IMR-90 (cell line): Measurements from ENCODE around the gene ARHGEF17. TPM values are rescaled to one million over a fixed set of nuclear protein-coding genes. Genes with fewer than 3 reads are reported as not detected.
A peak's percentile ranks its signal among the peaks of the same experiment; 100 is the strongest.

ENCODE experiments used
- ATAC-seq: fragments of 200-7000 bp; cut with Tn5 transposase; 2 replicates; pipeline ENCODE4 v1.9.1; 2020; ENCODE audit warnings: low read depth, mild to moderate bottlenecking, moderate library complexity
- BruUV-seq: library from RNA; stranded (reverse); fragments of 400-500 nt; replicated peaks from 2 replicates; lab custom pipeline; 2021; lab: Mats Ljungman, UMichigan
- CTCF ChIA-PET: fragments of 300-600 bp; formaldehyde crosslinking; extraction: SDS; loops from one replicate; lab custom pipeline; 2021; ENCODE audit warnings: antibody characterized with exemption; lab: Yijun Ruan, JAX
- POLR2A ChIA-PET: fragments of 300-600 bp; sonication (Branson Sonifier 250); formaldehyde crosslinking; loops from one replicate; lab custom pipeline; 2022; ENCODE audit warnings: antibody characterized with exemption; ENCODE audit not compliant: unreplicated experiment; lab: Charles Lee
- DNase-seq: peaks from one replicate; pipeline ENCODE4 v3.0.0; 2013
- H2AFZ ChIP-seq: replicated peaks from 2 replicates; pipeline ENCODE3; 2013; ENCODE audit warnings: low read length, mild to moderate bottlenecking; ENCODE audit not compliant: poor library complexity
- H2AK5ac ChIP-seq: 2 replicates; pipeline ENCODE4 v1.6.1; 2013; ENCODE audit warnings: low read depth, low read length, inconsistent platforms
- H2AK9ac ChIP-seq: replicated peaks from 2 replicates; pipeline ENCODE3; 2013; ENCODE audit warnings: mild to moderate bottlenecking, low read depth, low read length, moderate library complexity; ENCODE audit not compliant: poor library complexity
- H2BK120ac ChIP-seq: 2 replicates; pipeline ENCODE4 v1.6.1; 2013; ENCODE audit warnings: low read depth, low read length, inconsistent platforms
- H2BK15ac ChIP-seq: 3 replicates; pipeline ENCODE4 v1.6.1; 2013; ENCODE audit warnings: low read depth, low read length, inconsistent platforms
- H2BK20ac ChIP-seq: 2 replicates; pipeline ENCODE4 v1.6.1; 2013; ENCODE audit warnings: low read depth, mild to moderate bottlenecking, inconsistent platforms, low read length, moderate library complexity
- H2BK5ac ChIP-seq: 2 replicates; pipeline ENCODE4 v1.6.1; 2013; ENCODE audit warnings: mild to moderate bottlenecking, low read depth, low read length, inconsistent platforms; ENCODE audit not compliant: poor library complexity, severe bottlenecking
- H3K14ac ChIP-seq: replicated peaks from 2 replicates; pipeline ENCODE4 v1.6.1; 2013; ENCODE audit warnings: low read depth, low read length, inconsistent platforms
- H3K18ac ChIP-seq: 2 replicates; pipeline ENCODE4 v1.6.1; 2013; ENCODE audit warnings: low read depth, low read length, control low read depth
- H3K23ac ChIP-seq: 2 replicates; pipeline ENCODE4 v1.6.1; 2013; ENCODE audit warnings: low read depth, low read length, inconsistent platforms
- H3K27ac ChIP-seq: 2 replicates; pipeline ENCODE4 v1.5.1; 2013; ENCODE audit warnings: mild to moderate bottlenecking, control low read depth, low read length; ENCODE audit not compliant: insufficient read depth
- H3K27me3 ChIP-seq: 2 replicates; pipeline ENCODE4 v1.6.1; 2013; ENCODE audit warnings: low read length; ENCODE audit not compliant: control insufficient read depth, insufficient read depth
- H3K36me3 ChIP-seq: 2 replicates; pipeline ENCODE4 v1.6.1; 2013; ENCODE audit warnings: low read length, mixed read lengths; ENCODE audit not compliant: control insufficient read depth, insufficient read depth
- H3K4ac ChIP-seq: 2 replicates; pipeline ENCODE4 v1.6.1; 2013; ENCODE audit warnings: low read depth, low read length, inconsistent platforms
- H3K4me1 ChIP-seq: 2 replicates; pipeline ENCODE4 v1.6.1; 2013; ENCODE audit warnings: low read length, mixed read lengths; ENCODE audit not compliant: control insufficient read depth, insufficient read depth
- H3K4me2 ChIP-seq: 2 replicates; pipeline ENCODE4 v1.6.1; 2013; ENCODE audit warnings: low read depth, mild to moderate bottlenecking, control low read depth, low read length, moderate library complexity
- H3K4me3 ChIP-seq: 2 replicates; pipeline ENCODE4 v1.5.1; 2013; ENCODE audit warnings: low read depth, mild to moderate bottlenecking, control low read depth, low read length, moderate library complexity; ENCODE audit not compliant: insufficient read depth
- H3K56ac ChIP-seq: 2 replicates; pipeline ENCODE4 v1.6.1; 2013; ENCODE audit warnings: low read length, inconsistent platforms; ENCODE audit not compliant: insufficient read depth; ENCODE audit errors: extremely low read depth
- H3K79me1 ChIP-seq, 2 experiments: 2 replicates each; pipeline ENCODE4 v1.6.1; 2013; ENCODE audit warnings: low read length in 2 of 2, inconsistent platforms in 1 of 2, low read depth in 1 of 2
- H3K9ac ChIP-seq: 2 replicates; pipeline ENCODE4 v1.6.1; 2013; ENCODE audit warnings: low read depth, low read length, control low read depth
- H3K9me1 ChIP-seq: 2 replicates; pipeline ENCODE4 v1.6.1; 2013; ENCODE audit warnings: low read length, inconsistent platforms; ENCODE audit not compliant: insufficient read depth
- H3K9me3 ChIP-seq: 2 replicates; pipeline ENCODE4 v1.6.1; 2013; ENCODE audit warnings: low read length; ENCODE audit not compliant: control insufficient read depth, insufficient read depth
- H4K20me1 ChIP-seq: 2 replicates; pipeline ENCODE4 v1.6.1; 2013; ENCODE audit warnings: low read length, inconsistent platforms; ENCODE audit not compliant: insufficient read depth
- H4K5ac ChIP-seq: 2 replicates; pipeline ENCODE4 v1.6.1; 2013; ENCODE audit warnings: mild to moderate bottlenecking, low read depth, low read length, control low read depth
- H4K8ac ChIP-seq, 2 experiments: 2 replicates each; pipeline ENCODE4 v1.6.1; 2013; ENCODE audit warnings: low read depth in 2 of 2, low read length in 2 of 2, control low read depth in 1 of 2, inconsistent platforms in 1 of 2
- H4K91ac ChIP-seq: 2 replicates; pipeline ENCODE4 v1.6.1; 2013; ENCODE audit warnings: low read depth, low read length, inconsistent platforms; ENCODE audit not compliant: insufficient read depth
- BHLHE40 ChIP-seq: fragments of 150-350 bp; IDR thresholded peaks from 2 replicates; pipeline ENCODE4 v1.6.1; 2016; ENCODE audit warnings: mild to moderate bottlenecking, low read depth, low read length
- CEBPB ChIP-seq: IDR thresholded peaks from 2 replicates; pipeline ENCODE4 v1.6.1; 2012; ENCODE audit warnings: low read depth, low read length, improper control_type of control experiment
- CHD1 ChIP-seq: IDR thresholded peaks from 2 replicates; pipeline ENCODE4 v1.6.1; 2012; ENCODE audit warnings: low read depth, low read length, improper control_type of control experiment
- FOS ChIP-seq: fragments of 150-350 bp; IDR thresholded peaks from 2 replicates; pipeline ENCODE4 v1.6.1; 2016; ENCODE audit warnings: low read depth, low read length
- MAFK ChIP-seq: IDR thresholded peaks from 2 replicates; pipeline ENCODE4 v1.6.1; 2012; ENCODE audit warnings: low read depth, low read length, improper control_type of control experiment
- MAZ ChIP-seq: IDR thresholded peaks from 2 replicates; pipeline ENCODE4 v1.6.1; 2012; ENCODE audit warnings: low read depth, mild to moderate bottlenecking, low read length, improper control_type of control experiment, moderate library complexity, borderline replicate concordance
- MXI1 ChIP-seq: IDR thresholded peaks from 2 replicates; pipeline ENCODE4 v1.6.1; 2012; ENCODE audit warnings: low read depth, mild to moderate bottlenecking, low read length, moderate library complexity, borderline replicate concordance
- NFE2L2 ChIP-seq: fragments of 150-350 bp; IDR thresholded peaks from 2 replicates; pipeline ENCODE4 v1.6.1; 2016; ENCODE audit warnings: low read depth, mild to moderate bottlenecking, low read length
- POLR2A ChIP-seq: IDR thresholded peaks from 2 replicates; pipeline ENCODE4 v1.6.1; 2012; ENCODE audit warnings: mild to moderate bottlenecking, low read depth, low read length
- RAD21 ChIP-seq: IDR thresholded peaks from 2 replicates; pipeline ENCODE4 v1.6.1; 2012; ENCODE audit warnings: low read length, improper control_type of control experiment
- RCOR1 ChIP-seq: IDR thresholded peaks from 2 replicates; pipeline ENCODE4 v1.6.1; 2012; ENCODE audit warnings: mild to moderate bottlenecking, low read length, improper control_type of control experiment; ENCODE audit not compliant: insufficient replicate concordance
- RFX5 ChIP-seq: IDR thresholded peaks from 2 replicates; pipeline ENCODE4 v1.8.0; 2012; ENCODE audit warnings: low read depth, mild to moderate bottlenecking, low read length, moderate library complexity
- SMC3 ChIP-seq: fragments of 150-350 bp; IDR thresholded peaks from 2 replicates; pipeline ENCODE4 v1.6.1; 2016; ENCODE audit warnings: low read depth, mild to moderate bottlenecking, antibody characterized with exemption, low read length, moderate library complexity
- WGBS, 2 experiments: methylation state at CpG; one replicate each; pipeline versions ENCODE4 v1.1.5 to v1.1.7; 2013; ENCODE audit warnings: missing lambda C conversion rate in 2 of 2; ENCODE audit not compliant: insufficient read length in 1 of 2; ENCODE audit errors: extremely low coverage in 2 of 2; 5-methylcytosine and 5-hydroxymethylcytosine counted together
- dilution Hi-C: fragments of 300-500 bp; cut with HindIII; formaldehyde crosslinking; loops from one replicate; pipeline ENCODE4 v1.14.3; 2018; ENCODE audit warnings: low sequenced_read_pairs; ENCODE audit not compliant: unreplicated experiment
- in situ Hi-C: fragments of 300-500 bp; cut with MboI; formaldehyde crosslinking; loops from 3 replicates; pipeline ENCODE4 v1.14.3; 2019; ENCODE audit warnings: low sequenced_read_pairs, inconsistent platforms, mixed read lengths
- intact Hi-C: fragments of 100-400 bp; cut with micrococcal nuclease; formaldehyde crosslinking; loops from 2 replicates; pipeline ENCODE4 v1.10.0; 2022
- polyA plus RNA-seq, 3 experiments: library from polyadenylated mRNA; depleted of rRNA; stranded (reverse); fragments of >200 nt; gene quantifications; 2 replicates each; pipeline ENCODE4 v1.2.3, GENCODE V29; 2012; ENCODE audit warnings: low replicate concordance in 1 of 3
- total RNA-seq: library from RNA; depleted of rRNA; stranded (reverse); fragments of >200 nt; gene quantifications from 2 replicates; pipeline ENCODE4 v1.2.3, GENCODE V29; 2012
- TF ChIP-seq, protein P1 (sequence below): fragments of 150-350 bp; IDR thresholded peaks from 2 replicates; pipeline ENCODE4 v1.6.1; 2016; ENCODE audit warnings: low read depth, mild to moderate bottlenecking, low read length, moderate library complexity, borderline replicate concordance
- TF ChIP-seq, protein P2 (sequence below): conservative IDR thresholded peaks from 2 replicates; pipeline ENCODE4 v1.5.1; 2012; ENCODE audit warnings: mild to moderate bottlenecking, low read depth, low read length, improper control_type of control experiment
- TF ChIP-seq, protein P3 (sequence below): fragments of 150-350 bp; IDR thresholded peaks from 2 replicates; pipeline ENCODE4 v1.6.1; 2017; ENCODE audit warnings: mild to moderate bottlenecking, antibody characterized with exemption, low read length, low read depth

Gene ARHGEF17
- total and polyA plus RNA-seq, 2 of the 4 experiments (the other 2 are of a cell fraction), result 21.7 to 97.7 TPM

DNA sequence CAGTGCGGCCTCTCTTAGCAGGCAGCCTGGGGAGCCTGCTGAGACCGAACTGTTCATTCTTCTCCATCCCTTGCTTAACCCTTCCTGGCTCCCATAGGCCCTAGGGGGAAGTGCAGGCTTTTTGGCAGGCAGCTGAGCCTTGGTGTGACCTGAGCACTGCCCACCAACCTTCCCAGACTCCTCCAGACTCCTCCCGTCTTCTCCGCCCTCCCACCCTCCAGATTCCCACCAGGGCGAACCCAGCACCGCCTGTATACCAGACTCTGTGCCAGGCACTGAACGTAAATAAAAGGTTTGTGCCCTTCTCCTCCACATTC is 76.0 kb downstream of the ARHGEF17 start:
- no peak overlapping the region for H2BK15ac ChIP-seq
- POLR2A ChIA-PET, result no interaction called here
- no peak overlapping the region for H2AFZ ChIP-seq
- no peaks in the 10 kb centered on the region for H3K9me3 ChIP-seq
- WGBS, 2 experiments, result no CpG with 5 or more reads among the region's 7 CpGs
- no peak overlapping the region for H3K27ac ChIP-seq
- H3K4me1 ChIP-seq, result peaks cover 33% of the 10 kb centered on the region
- no peak overlapping the region for H3K18ac ChIP-seq
- peak overlapping the region; percentile 79 for H2AK9ac ChIP-seq
- H4K8ac ChIP-seq, result no peak overlapping the region
- H3K23ac ChIP-seq, result no peak overlapping the region
- H2AK5ac ChIP-seq, result no peak overlapping the region
- DNase-seq (no peak), ATAC-seq (no peak)
- H2BK120ac ChIP-seq, result no peak overlapping the region
- dilution Hi-C loops, result no loop called here
- peaks cover 48% of the 10 kb centered on the region for H4K20me1 ChIP-seq
- H2BK20ac ChIP-seq, result no peak overlapping the region
- no peak overlapping the region for H4K91ac ChIP-seq
- no peaks in the 10 kb centered on the region for H3K27me3 ChIP-seq
- peaks cover 24% of the 10 kb centered on the region; the same call in 1 of the 2 replicates for H3K9me1 ChIP-seq
- intact Hi-C loops, result no loop called here
- no peak overlapping the region for H3K4ac ChIP-seq
- H4K5ac ChIP-seq, result no peak overlapping the region
- no peak for TF ChIP-seq FOS
- no peak for TF ChIP-seq SMC3
- no peak for TF ChIP-seq NFE2L2
- TF ChIP-seq BHLHE40, result no peak
- TF ChIP-seq, protein P1, sequence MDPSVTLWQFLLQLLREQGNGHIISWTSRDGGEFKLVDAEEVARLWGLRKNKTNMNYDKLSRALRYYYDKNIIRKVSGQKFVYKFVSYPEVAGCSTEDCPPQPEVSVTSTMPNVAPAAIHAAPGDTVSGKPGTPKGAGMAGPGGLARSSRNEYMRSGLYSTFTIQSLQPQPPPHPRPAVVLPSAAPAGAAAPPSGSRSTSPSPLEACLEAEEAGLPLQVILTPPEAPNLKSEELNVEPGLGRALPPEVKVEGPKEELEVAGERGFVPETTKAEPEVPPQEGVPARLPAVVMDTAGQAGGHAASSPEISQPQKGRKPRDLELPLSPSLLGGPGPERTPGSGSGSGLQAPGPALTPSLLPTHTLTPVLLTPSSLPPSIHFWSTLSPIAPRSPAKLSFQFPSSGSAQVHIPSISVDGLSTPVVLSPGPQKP, result no peak
- TF ChIP-seq POLR2A, result no peak
- TF ChIP-seq RCOR1, result no peak
- TF ChIP-seq, protein P2, sequence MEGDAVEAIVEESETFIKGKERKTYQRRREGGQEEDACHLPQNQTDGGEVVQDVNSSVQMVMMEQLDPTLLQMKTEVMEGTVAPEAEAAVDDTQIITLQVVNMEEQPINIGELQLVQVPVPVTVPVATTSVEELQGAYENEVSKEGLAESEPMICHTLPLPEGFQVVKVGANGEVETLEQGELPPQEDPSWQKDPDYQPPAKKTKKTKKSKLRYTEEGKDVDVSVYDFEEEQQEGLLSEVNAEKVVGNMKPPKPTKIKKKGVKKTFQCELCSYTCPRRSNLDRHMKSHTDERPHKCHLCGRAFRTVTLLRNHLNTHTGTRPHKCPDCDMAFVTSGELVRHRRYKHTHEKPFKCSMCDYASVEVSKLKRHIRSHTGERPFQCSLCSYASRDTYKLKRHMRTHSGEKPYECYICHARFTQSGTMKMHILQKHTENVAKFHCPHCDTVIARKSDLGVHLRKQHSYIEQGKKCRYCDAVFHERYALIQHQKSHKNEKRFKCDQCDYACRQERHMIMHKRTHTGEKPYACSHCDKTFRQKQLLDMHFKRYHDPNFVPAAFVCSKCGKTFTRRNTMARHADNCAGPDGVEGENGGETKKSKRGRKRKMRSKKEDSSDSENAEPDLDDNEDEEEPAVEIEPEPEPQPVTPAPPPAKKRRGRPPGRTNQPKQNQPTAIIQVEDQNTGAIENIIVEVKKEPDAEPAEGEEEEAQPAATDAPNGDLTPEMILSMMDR, result no peak
- no peak for TF ChIP-seq MAFK
- no peak for TF ChIP-seq RAD21
- TF ChIP-seq, protein P3, sequence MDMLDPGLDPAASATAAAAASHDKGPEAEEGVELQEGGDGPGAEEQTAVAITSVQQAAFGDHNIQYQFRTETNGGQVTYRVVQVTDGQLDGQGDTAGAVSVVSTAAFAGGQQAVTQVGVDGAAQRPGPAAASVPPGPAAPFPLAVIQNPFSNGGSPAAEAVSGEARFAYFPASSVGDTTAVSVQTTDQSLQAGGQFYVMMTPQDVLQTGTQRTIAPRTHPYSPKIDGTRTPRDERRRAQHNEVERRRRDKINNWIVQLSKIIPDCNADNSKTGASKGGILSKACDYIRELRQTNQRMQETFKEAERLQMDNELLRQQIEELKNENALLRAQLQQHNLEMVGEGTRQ, result no peak
- no peak for TF ChIP-seq MXI1
- TF ChIP-seq CEBPB, result no peak
- TF ChIP-seq MAZ, result no peak
- TF ChIP-seq RFX5, result no peak
- no peak for TF ChIP-seq CHD1
- H3K9ac ChIP-seq, result no peak overlapping the region
- H2BK5ac ChIP-seq, result no peak overlapping the region
- H3K56ac ChIP-seq, result no peak overlapping the region
- no peak overlapping the region for H3K14ac ChIP-seq
- BruUV-seq, result no TSS peak
- peaks cover 40 to 77% of the 10 kb centered on the region in 2 experiments for H3K79me1 ChIP-seq
- no peaks in the 10 kb centered on the region for H3K36me3 ChIP-seq
- CTCF ChIA-PET, result interaction anchor here (1.4 kb wide), 1 partner anchor 33 kb away, joined by 7 read pairs; no protein-coding TSS in a partner anchor
- in situ Hi-C loops, result no loop called here
- no peak overlapping the region for H3K4me3 ChIP-seq
- H3K4me2 ChIP-seq, result no peak overlapping the region
